Medulla oblongata (tissue), 1 donor: ENCODE measurements around the gene ZNF583.

Source experiments
- DNase-seq: peaks from one replicate; pipeline ENCODE4 v3.0.0-alpha.2; 2015; ENCODE audit errors: extremely low spot score

ZNF583 gene

DNA sequence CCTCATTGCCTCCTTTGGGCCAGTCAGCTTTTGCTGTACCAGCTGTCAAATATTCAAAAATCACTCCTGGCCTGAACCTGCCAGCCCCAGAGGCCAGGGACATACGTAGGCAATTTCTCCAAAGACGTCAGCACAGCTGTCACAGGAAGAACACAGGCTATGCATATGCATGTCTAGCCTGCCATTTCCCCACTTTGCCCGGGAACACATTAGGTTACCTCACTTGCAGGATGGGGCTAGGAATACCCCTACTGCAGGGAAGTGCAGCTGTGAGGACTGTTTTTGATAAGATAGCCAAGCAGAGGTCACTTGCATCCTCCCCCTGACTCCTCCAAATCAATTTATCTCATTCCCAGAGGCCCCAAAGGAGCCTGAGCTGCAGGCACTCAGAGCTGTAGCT is 70.2 kb downstream of the ZNF583 start:
- no peak for DNase-seq

DNA sequence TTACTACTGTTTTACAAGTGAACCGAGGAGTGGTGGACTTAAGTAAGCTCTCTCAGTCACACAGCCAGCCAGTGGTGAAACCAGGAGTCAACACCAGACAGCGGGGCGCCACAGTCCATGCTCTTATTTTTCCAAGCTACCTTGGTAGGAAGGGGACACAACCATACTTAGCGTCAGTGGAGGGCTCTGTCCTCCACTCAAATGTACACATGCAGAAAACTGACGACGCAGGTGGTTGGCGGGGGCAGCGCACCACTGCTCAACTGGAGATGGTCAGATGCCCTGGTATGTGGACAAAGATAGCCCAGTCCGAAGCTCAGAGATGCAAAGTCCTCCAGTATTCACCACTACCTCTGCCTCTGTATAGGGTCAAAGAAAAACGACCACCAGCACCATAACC is 72.0 kb downstream of the ZNF583 start:
- DNase-seq, result no peak
